HT-29 (cell line): Measurements from ENCODE around the gene ZCCHC7. TPM values are rescaled to one million over a fixed set of nuclear protein-coding genes. Genes with fewer than 3 reads are reported as not detected.

ENCODE experiments used
- DNase-seq: peaks from one replicate; pipeline ENCODE4 v3.0.0-alpha.2; 2015; ENCODE audit warnings: low spot score
- total RNA-seq: library from RNA; depleted of rRNA; stranded (reverse); fragments of >200 nt; shearing (Covaris generic); gene quantifications from 2 replicates; pipeline ENCODE4 v1.2.3, GENCODE V29; 2014

Gene ZCCHC7
- total RNA-seq, 1 experiment from 2014 or later, result 4.6 TPM

GRCh38 chr9:37336150-37336549 is 215.8 kb downstream of the ZCCHC7 start:
- no peak for DNase-seq

GRCh38 chr9:37337301-37337890 is 217.0 kb downstream of the ZCCHC7 start:
- no peak for DNase-seq

DNA sequence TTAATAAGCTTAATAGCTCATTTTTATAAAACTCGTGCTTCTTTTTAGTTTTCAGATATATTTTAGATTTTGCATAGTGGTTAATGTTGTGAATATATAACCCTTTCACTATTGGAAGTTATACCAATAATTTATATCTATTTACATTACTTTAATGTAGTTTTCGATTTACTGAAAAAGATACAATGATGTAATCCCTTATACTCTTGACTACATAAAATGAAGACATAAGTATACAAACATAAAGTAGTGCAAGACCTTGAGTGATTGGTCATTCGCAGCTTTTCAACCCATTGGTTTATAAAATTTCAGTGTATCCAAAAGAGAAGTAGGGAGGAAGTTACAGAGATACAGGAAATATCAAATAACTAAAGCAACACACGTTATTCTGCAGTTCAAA is 217.8 kb downstream of the ZCCHC7 start:
- no peak for DNase-seq

DNA sequence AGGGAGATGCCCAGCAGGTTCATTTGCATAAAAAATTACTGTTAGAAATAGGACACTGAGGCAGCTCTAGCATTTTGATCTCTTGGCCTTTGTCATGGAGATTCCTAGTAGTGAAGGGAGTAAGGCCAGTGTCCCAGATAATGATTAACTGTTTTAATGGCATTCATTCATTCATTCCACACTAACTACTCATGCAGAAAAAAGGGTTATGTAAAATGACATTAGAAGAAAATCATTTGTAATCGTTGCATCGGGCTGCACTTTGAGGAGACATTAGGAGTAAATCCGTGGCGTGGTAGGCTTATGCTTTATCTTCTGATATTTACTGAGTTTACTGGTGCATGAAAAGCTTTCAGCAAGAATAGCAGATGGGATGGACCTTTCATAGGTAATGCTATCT is 219.5 kb downstream of the ZCCHC7 start:
- DNase-seq, result no peak

DNA sequence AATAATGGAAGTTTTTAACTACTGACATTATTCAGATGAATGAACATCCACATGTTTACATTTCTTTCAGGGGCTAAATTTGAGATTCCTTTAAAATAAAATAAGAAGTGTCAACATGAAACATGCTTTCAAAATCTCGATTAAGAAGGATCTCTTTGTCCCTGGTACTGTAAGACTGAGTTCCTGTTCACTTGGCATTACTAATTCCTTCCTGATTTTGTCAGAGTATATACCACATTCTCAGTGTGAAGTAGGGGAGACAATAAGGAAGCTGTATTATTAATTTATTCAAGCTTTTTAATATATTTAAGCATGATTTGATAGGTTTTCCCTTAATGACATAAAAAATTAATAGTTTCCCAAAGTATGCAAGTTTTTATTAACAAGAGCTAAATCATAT is 220.6 kb downstream of the ZCCHC7 start:
- no peak for DNase-seq

- DNase-seq, result no peak
Observed at GRCh38 chr9:37341704-37342103, 221.3 kb downstream of the ZCCHC7 start.

DNA sequence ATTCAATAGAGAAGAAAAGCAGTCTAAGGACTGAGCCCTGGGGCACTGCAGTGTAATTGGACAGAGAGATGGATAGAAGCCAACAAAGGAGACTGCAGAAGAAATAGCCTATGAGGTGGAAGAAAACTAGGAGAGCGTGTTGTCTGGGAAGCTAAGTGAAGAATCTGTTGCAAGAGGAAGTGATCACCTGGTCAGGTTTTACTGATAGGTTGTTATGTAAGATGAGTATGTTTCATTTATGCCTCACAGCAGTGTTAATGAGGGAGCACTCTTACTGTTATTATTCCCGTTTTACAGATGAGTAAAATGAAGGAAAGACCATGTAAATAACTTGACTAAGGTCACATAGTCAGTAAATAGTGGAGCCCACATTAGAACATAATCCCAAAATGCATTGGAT is 222.1 kb downstream of the ZCCHC7 start:
- DNase-seq, result no peak

GRCh38 chr9:37342895-37343294 is 222.5 kb downstream of the ZCCHC7 start:
- DNase-seq, result no peak

GRCh38 chr9:37343724-37344123 is 223.3 kb downstream of the ZCCHC7 start:
- DNase-seq, result no peak

GRCh38 chr9:37345038-37345437 is 224.7 kb downstream of the ZCCHC7 start:
- no peak for DNase-seq

GRCh38 chr9:37348917-37349316 is 228.5 kb downstream of the ZCCHC7 start:
- no peak for DNase-seq

GRCh38 chr9:37350486-37351190 is 230.3 kb downstream of the ZCCHC7 start:
- DNase-seq, result no peak

DNA sequence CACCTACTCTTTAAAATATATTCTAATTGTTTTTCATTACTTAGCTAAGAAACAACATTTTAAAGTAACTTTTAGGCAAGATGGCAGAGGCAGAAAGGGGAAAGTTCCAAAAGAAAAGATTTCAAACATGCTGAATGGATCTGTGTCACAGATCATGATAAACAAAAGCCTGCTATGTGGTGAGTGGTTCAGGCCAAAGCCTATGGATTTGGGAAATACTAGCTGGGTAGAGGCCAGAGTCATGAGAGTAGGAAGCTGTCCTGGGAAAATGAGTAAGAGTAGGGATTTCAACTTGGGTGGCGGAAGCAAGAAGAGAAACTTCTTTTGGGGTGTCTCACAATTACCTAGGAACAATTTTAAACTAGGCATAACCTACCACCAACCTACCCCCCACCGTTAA is 233.4 kb downstream of the ZCCHC7 start:
- no peak for DNase-seq

- no peak for DNase-seq
Observed at GRCh38 chr9:37362430-37362829, 242.1 kb downstream of the ZCCHC7 start.

DNA sequence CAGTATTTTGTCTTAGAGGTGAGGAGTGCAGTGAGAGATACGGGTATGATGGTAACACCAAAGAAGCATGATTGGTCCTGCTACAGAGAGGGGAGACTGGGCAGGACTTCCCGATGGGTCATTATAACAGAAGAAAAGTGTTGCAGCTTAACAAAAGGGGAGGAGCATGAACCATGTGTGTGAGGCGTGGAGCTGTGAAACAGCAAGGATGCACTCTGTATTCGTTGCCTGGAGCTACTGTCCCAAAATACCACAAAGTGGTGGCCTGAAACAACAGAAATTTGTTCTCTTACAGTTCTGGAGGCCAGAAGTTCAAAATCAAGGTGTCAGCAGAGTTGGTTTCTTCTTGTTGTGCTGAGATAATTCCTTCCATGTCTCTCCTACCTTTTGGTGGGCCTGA is 242.8 kb downstream of the ZCCHC7 start:
- DNase-seq, result no peak

GRCh38 chr9:37364136-37364535 is 243.8 kb downstream of the ZCCHC7 start:
- DNase-seq, result no peak

- DNase-seq, result peak; percentile 3
Observed at GRCh38 chr9:37364751-37365360, 244.5 kb downstream of the ZCCHC7 start.

DNA sequence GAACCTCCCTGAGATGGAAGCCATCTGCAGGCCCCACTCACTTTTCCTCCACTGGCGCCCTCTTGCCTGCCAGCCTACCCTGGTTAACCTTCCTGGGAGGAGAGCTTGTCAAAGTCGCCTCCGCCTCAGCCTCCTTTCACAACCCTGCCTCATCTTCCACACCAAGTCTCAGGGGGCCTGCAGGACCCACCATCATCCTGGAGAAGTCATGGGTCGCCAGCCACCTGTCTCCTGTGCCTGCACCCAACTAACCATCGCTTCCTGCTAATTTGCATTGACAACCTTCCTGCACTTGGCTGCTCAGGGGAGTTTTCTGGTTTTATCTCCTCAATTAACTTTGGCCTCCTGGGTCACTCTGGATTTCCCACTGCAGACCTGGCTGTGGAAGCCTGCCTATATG is 249.3 kb downstream of the ZCCHC7 start:
- no peak for DNase-seq

GRCh38 chr9:37370282-37370681 is 249.9 kb downstream of the ZCCHC7 start:
- no peak for DNase-seq

DNA sequence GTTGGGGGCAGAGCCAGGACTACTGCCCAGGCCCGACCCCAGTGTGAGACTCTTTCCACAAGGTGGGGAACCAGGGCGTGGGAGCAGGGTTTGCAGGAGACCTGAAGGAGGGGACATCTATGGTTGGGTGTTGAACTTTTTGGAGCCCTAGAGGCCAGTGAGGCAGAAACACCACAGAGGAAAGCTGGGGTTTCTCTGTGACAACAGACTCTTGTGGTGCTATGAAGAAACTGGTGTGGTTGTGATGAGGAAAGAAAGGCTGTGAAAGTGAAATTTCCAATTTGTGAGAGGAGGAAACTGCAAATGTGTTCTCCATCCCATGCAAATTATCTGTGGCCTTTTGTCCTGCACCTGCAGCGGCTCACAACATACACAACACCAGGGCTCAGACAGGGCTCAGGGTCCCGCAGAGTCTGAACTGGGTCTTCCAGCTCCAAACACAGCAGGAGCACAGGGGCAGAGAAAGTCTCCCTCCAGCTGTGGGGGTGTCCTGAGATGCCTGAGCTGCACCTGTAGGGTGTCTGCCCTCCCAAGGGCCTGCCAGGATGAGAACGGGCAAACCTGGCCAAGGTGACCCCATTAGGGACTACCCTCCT is 250.7 kb downstream of the ZCCHC7 start:
- no peak for DNase-seq

DNA sequence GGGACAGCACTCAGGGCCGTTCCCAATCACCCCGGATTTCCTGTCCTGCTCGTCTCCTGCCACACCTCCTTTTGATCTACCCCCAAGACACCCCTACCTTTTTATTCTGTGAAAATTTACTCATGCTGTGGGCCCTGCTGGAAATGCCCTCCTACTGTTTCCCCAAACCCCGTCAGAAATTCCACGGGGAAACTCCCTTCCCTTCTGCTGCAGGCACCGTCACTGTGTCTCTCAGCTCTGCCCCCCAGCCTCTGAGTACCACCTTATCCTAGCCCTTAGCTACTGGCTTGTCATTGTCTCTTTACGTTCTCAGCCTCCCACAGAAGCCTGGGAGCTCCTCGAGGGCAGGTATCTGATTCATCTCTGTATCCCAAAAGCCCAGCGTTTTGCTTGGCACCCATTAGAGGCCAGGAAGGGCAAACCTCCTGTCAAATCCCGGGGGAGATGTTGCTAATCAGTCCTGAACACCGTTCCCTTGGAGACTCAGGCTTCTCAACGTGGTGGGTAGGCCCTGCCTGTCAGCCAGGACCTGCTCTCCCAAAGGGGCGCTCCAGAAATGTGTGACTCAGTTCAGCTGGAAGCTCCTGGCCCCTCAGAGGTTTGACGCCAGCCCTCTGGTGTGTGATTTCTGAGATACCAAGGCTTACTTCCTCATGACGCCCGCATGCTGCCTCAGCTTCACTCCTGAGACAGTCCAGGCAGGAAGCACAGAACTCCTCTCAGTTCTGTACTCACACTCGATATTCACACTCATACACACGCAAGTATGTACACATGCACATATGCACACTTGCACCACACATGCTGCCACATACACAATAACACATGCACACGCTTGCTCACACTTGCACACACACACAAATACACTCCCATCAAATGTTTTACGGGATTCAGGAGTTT is 251.4 kb downstream of the ZCCHC7 start:
- DNase-seq, result no peak

DNA sequence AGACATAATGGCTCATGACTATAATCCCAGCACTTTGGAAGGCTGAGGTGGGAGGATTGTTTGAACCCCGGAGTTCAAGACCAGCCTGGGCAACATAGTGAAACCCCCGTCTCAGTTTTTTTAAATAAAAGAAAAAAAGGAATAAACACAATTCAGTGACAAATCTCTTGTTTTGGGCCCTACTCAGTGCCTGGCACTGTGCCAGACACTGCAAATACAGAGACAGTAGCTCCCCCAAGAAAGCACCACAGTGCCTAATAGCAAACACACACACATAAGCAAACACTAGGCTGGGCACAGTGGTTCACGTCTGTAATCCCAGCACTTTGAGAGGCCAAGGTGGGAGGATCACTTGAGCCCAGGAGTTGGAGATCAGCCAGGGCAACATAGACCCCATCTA is 252.5 kb downstream of the ZCCHC7 start:
- DNase-seq, result no peak
